Natural killer cell treated with Interleukin-12 subunit alpha and Interleukin-12 subunit beta and Interleukin-15 and Interleukin-18, amount 100 ng/mL, for 72 hours (primary cell): ENCODE data around the gene DDR1. TPM values are rescaled to one million over a fixed set of nuclear protein-coding genes. Genes with fewer than 3 reads are reported as not detected.
"Not testable (repeated sequence)": the region's sequence is repeated elsewhere in the genome, so short reads cannot be mapped to it uniquely, and the experiment has no call there.

ENCODE experiments used
- ATAC-seq, 2 donors: fragments of 150-1000 bp; cut with Tn5 transposase in 1 of 2; sonication (Bioruptor Pico), chemical (Tn5 transposase) in 1 of 2; 2 replicates each; pipeline ENCODE4 v1.10.0; 2021
- DNase-seq: peaks from one replicate; pipeline ENCODE4 v3.0.0; 2022; ENCODE audit warnings: low spot score
- H3K27ac Mint-ChIP-seq, 2 donors: 1 replicate in 1 of 2; 2 replicates in 1 of 2; pipeline ENCODE4 v1.8.0; 2022; ENCODE audit warnings: mixed read lengths in 2 of 2, mild to moderate bottlenecking in 1 of 2, moderate library complexity in 1 of 2
- H3K27me3 Mint-ChIP-seq, 2 donors: 1 replicate in 1 of 2; 2 replicates in 1 of 2; pipeline ENCODE4 v1.8.0; 2022; ENCODE audit warnings: mixed read lengths in 2 of 2
- H3K36me3 Mint-ChIP-seq: one replicate; pipeline ENCODE4 v1.8.0; 2022; ENCODE audit warnings: mixed read lengths
- H3K4me1 Mint-ChIP-seq, 2 donors: 1 replicate in 1 of 2; 2 replicates in 1 of 2; pipeline ENCODE4 v1.8.0; 2022; ENCODE audit warnings: low read depth in 2 of 2, mixed read lengths in 2 of 2, mild to moderate bottlenecking in 1 of 2
- H3K4me3 Mint-ChIP-seq: one replicate; pipeline ENCODE4 v1.8.0; 2022; ENCODE audit warnings: mixed read lengths
- H3K9me3 Mint-ChIP-seq: 2 replicates; pipeline ENCODE4 v1.8.0; 2022; ENCODE audit warnings: mixed read lengths
- total RNA-seq, 2 donors: library from RNA; stranded (reverse); gene quantifications; one replicate each; pipeline ENCODE4 v1.2.3, GENCODE V29; 2022

DDR1 gene
- total RNA-seq, 2 donors from 2014 or later, result 2.9 to 7.4 TPM

GRCh38 chr6:30843611-30843998 lies 40.7 kb upstream of the DDR1 start:
- DNase-seq (no peak), ATAC-seq (no peak)
- Mint-ChIP-seq H3K27me3 (peaks cover 0 to 10% of the 10 kb centered on the region in 2 donors), H3K9me3 (no peaks in the 10 kb centered on the region), H3K36me3 (no peaks in the 10 kb centered on the region), H3K27ac (peak overlapping the region in 1 of 2 donors; percentile 76), H3K4me1 (peaks cover 16 to 38% of the 10 kb centered on the region in 2 donors), H3K4me3 (no peak overlapping the region)

- Mint-ChIP-seq H3K4me1 (peaks cover 16 to 33% of the 10 kb centered on the region in 2 donors), H3K9me3 (no peaks in the 10 kb centered on the region), H3K27ac (peak overlapping the region in 1 of 2 donors; percentile 76), H3K4me3 (no peak overlapping the region), H3K36me3 (no peaks in the 10 kb centered on the region), H3K27me3 (peaks cover 0 to 10% of the 10 kb centered on the region in 2 donors)
- no peak for DNase-seq
- ATAC-seq, result no peak
Observed at GRCh38 chr6:30844118-30844535, 40.2 kb upstream of the DDR1 start.

GRCh38 chr6:30845183-30845582 lies 39.1 kb upstream of the DDR1 start:
- Mint-ChIP-seq H3K36me3 (no peaks in the 10 kb centered on the region), H3K27ac (no peak overlapping the region), H3K27me3 (peaks cover 0 to 10% of the 10 kb centered on the region in 2 donors), H3K9me3 (no peaks in the 10 kb centered on the region), H3K4me1 (peaks cover 16 to 30% of the 10 kb centered on the region in 2 donors), H3K4me3 (no peak overlapping the region)
- DNase-seq, result no peak
- no peak for ATAC-seq

GRCh38 chr6:30847421-30847970 lies 36.8 kb upstream of the DDR1 start:
- peaks cover 10 to 16% of the 10 kb centered on the region in 2 donors for H3K4me1 Mint-ChIP-seq
- peaks cover 0 to 10% of the 10 kb centered on the region in 2 donors for H3K27me3 Mint-ChIP-seq
- no peak overlapping the region for H3K27ac Mint-ChIP-seq
- H3K4me3 Mint-ChIP-seq, result no peak overlapping the region
- ATAC-seq, result no peak
- DNase-seq, result no peak
- peaks cover 6% of the 10 kb centered on the region for H3K36me3 Mint-ChIP-seq
- H3K9me3 Mint-ChIP-seq, result peaks cover 4% of the 10 kb centered on the region

- DNase-seq (no peak), ATAC-seq (no peak)
- Mint-ChIP-seq H3K4me1 (peaks cover 10 to 13% of the 10 kb centered on the region in 2 donors), H3K4me3 (no peak overlapping the region), H3K9me3 (peaks cover 4% of the 10 kb centered on the region), H3K36me3 (peaks cover 6% of the 10 kb centered on the region), H3K27me3 (peaks cover 0 to 10% of the 10 kb centered on the region in 2 donors), H3K27ac (no peak overlapping the region)
Observed at GRCh38 chr6:30847971-30848436, 36.3 kb upstream of the DDR1 start.

GRCh38 chr6:30849903-30850651 lies 34.2 kb upstream of the DDR1 start:
- Mint-ChIP-seq H3K36me3 (peaks cover 6% of the 10 kb centered on the region), H3K27me3 (peaks cover 0 to 4% of the 10 kb centered on the region in 2 donors), H3K4me3 (no peak overlapping the region), H3K27ac (no peak overlapping the region), H3K9me3 (peaks cover 4% of the 10 kb centered on the region), H3K4me1 (no peaks in the 10 kb centered on the region)
- DNase-seq (no peak), ATAC-seq (no peak)

GRCh38 chr6:30852459-30852858 lies 31.9 kb upstream of the DDR1 start:
- not testable (repeated sequence) for H3K4me3 Mint-ChIP-seq, H3K27ac Mint-ChIP-seq, DNase-seq, H3K4me1 Mint-ChIP-seq, H3K36me3 Mint-ChIP-seq, ATAC-seq, H3K9me3 Mint-ChIP-seq
- peaks cover 7 to 13% of the 10 kb centered on the region in 2 donors for H3K27me3 Mint-ChIP-seq

GRCh38 chr6:30854285-30855040 lies 29.9 kb upstream of the DDR1 start:
- Mint-ChIP-seq H3K27ac (no peak overlapping the region), H3K9me3 (peaks cover 6% of the 10 kb centered on the region), H3K4me3 (no peak overlapping the region), H3K36me3 (peaks cover 6% of the 10 kb centered on the region), H3K4me1 (no peaks in the 10 kb centered on the region), H3K27me3 (peaks cover 7 to 15% of the 10 kb centered on the region in 2 donors)
- ATAC-seq (no peak), DNase-seq (no peak)

- Mint-ChIP-seq H3K27me3 (peaks cover 7 to 15% of the 10 kb centered on the region in 2 donors), H3K4me3 (no peak overlapping the region), H3K9me3 (peaks cover 6% of the 10 kb centered on the region), H3K4me1 (no peaks in the 10 kb centered on the region), H3K27ac (no peak overlapping the region), H3K36me3 (peaks cover 6% of the 10 kb centered on the region)
- DNase-seq (no peak), ATAC-seq (no peak)
Observed at GRCh38 chr6:30855429-30856075, 28.8 kb upstream of the DDR1 start.

- Mint-ChIP-seq H3K9me3 (peaks cover 7% of the 10 kb centered on the region), H3K4me1 (peaks cover 0 to 9% of the 10 kb centered on the region in 2 donors), H3K27me3 (peaks cover 7 to 15% of the 10 kb centered on the region in 2 donors), H3K4me3 (no peak overlapping the region), H3K27ac (no peak overlapping the region), H3K36me3 (peaks cover 6% of the 10 kb centered on the region)
- DNase-seq (no peak), ATAC-seq (no peak)
Observed at GRCh38 chr6:30857112-30857511, 27.2 kb upstream of the DDR1 start.

- peaks cover 7 to 15% of the 10 kb centered on the region in 2 donors for H3K27me3 Mint-ChIP-seq
- peaks cover 0 to 9% of the 10 kb centered on the region in 2 donors for H3K4me1 Mint-ChIP-seq
- H3K27ac Mint-ChIP-seq, result no peak overlapping the region
- H3K36me3 Mint-ChIP-seq, result peaks cover 6% of the 10 kb centered on the region
- ATAC-seq, result no peak
- H3K4me3 Mint-ChIP-seq, result no peak overlapping the region
- DNase-seq, result no peak
- H3K9me3 Mint-ChIP-seq, result peaks cover 7% of the 10 kb centered on the region
Observed at GRCh38 chr6:30857549-30857948, 26.8 kb upstream of the DDR1 start.

- peaks cover 7 to 18% of the 10 kb centered on the region in 2 donors for H3K27me3 Mint-ChIP-seq
- ATAC-seq, H3K9me3 Mint-ChIP-seq, H3K36me3 Mint-ChIP-seq, DNase-seq, H3K4me3 Mint-ChIP-seq, H3K27ac Mint-ChIP-seq: not testable (repeated sequence)
- H3K4me1 Mint-ChIP-seq, result peaks cover 0 to 13% of the 10 kb centered on the region in 2 donors
Observed at GRCh38 chr6:30859726-30860125, 24.6 kb upstream of the DDR1 start.

GRCh38 chr6:30861257-30862048 lies 22.9 kb upstream of the DDR1 start:
- ATAC-seq (no peak), DNase-seq (no peak)
- Mint-ChIP-seq H3K9me3 (peaks cover 7% of the 10 kb centered on the region), H3K36me3 (peaks cover 6% of the 10 kb centered on the region), H3K27ac (peak overlapping the region in 1 of 2 donors; percentile 65), H3K4me3 (no peak overlapping the region), H3K4me1 (peaks cover 0 to 13% of the 10 kb centered on the region in 2 donors), H3K27me3 (peaks cover 0 to 10% of the 10 kb centered on the region in 2 donors)
